ENCODE measurements around the gene NDFIP1. TPM values are rescaled to one million over a fixed set of nuclear protein-coding genes. Genes with fewer than 3 reads are reported as not detected.

Gene NDFIP1
- total and polyA plus RNA-seq, 7 experiments from 2014 or later, result 53.0 to 136 (median 99.3) TPM

DNA sequence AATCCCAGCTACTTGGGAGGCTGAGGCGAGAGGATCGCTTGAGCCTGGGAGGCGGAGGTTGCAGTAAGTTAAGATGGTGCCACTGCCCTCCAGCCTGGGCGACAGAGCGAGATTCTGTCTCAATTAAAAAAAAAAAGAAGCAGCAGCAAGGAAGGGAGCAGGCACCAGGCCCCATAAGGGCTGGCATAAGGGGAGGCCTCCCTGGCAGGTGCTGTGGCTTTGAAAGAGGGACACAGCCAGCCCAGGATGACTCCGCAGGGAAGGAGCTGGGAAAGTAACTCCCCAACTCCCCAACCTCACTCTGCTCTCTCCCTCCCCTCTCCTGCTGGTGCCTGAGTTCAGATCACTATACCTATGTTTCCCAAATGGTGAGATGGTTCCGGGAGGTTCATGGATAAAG lies 70.1 kb downstream of the NDFIP1 start:
- Mint-ChIP-seq H3K27me3 (peaks cover 0 to 13% (median 7%) of the 10 kb centered on the region in 5 donors), H3K4me1 (no peaks in the 10 kb centered on the region), H3K4me3 (no peak overlapping the region), H3K27ac (no peak overlapping the region), H3K9me3 (no peaks in the 10 kb centered on the region), H3K36me3 (no peaks in the 10 kb centered on the region)
- Histone ChIP-seq H3K4me1 (ENCODE audit: control insufficient read depth in 2 of 2, insufficient read depth in 2 of 2, low read length in 2 of 2) (no peaks in the 10 kb centered on the region), H3K4me3 (ENCODE audit: low read length) (no peak overlapping the region), H3K27me3 (ENCODE audit: control insufficient read depth in 2 of 2, insufficient read depth in 2 of 2, low read length in 2 of 2) (no peaks in the 10 kb centered on the region), H3K9me3 (ENCODE audit: control insufficient read depth in 2 of 3, low read length in 3 of 3) (no peaks in the 10 kb centered on the region), H3K27ac (ENCODE audit: low read depth, low read length) (no peak overlapping the region), H3K36me3 (ENCODE audit: control insufficient read depth in 2 of 3, insufficient read depth in 3 of 3, low read length in 3 of 3) (no peaks in the 10 kb centered on the region)
- ATAC-seq (no peak), DNase-seq (no peak)
- ChIA-PET CTCF (no interaction called here), POLR2A (no interaction called here)
- intact Hi-C loops (cut with micrococcal nuclease), result no loop called here

- Histone ChIP-seq H3K36me3 (ENCODE audit: control insufficient read depth in 2 of 3, insufficient read depth in 3 of 3, low read length in 3 of 3) (no peaks in the 10 kb centered on the region), H3K4me1 (ENCODE audit: control insufficient read depth in 2 of 2, insufficient read depth in 2 of 2, low read length in 2 of 2) (no peaks in the 10 kb centered on the region), H3K4me3 (ENCODE audit: low read length) (no peak overlapping the region), H3K27me3 (ENCODE audit: control insufficient read depth in 2 of 2, insufficient read depth in 2 of 2, low read length in 2 of 2) (no peaks in the 10 kb centered on the region), H3K9me3 (ENCODE audit: control insufficient read depth in 2 of 3, low read length in 3 of 3) (no peaks in the 10 kb centered on the region), H3K27ac (ENCODE audit: low read depth, low read length) (no peak overlapping the region)
- CTCF ChIA-PET, result no interaction called here
- H3K9me3 Mint-ChIP-seq, result no peaks in the 10 kb centered on the region
- peaks cover 0 to 10% (median 4%) of the 10 kb centered on the region in 5 donors for H3K27me3 Mint-ChIP-seq
- H3K4me3 Mint-ChIP-seq, result no peak overlapping the region
- DNase-seq, result no peak
- POLR2A ChIA-PET, result interaction anchor here (0.6 kb wide), 1 partner anchor 319 kb away, joined by 5 read pairs; no protein-coding TSS in a partner anchor
- H3K36me3 Mint-ChIP-seq, result no peaks in the 10 kb centered on the region
- H3K4me1 Mint-ChIP-seq, result no peaks in the 10 kb centered on the region
- no peak for ATAC-seq
- intact Hi-C loops (cut with micrococcal nuclease), result no loop called here
- no peak overlapping the region for H3K27ac Mint-ChIP-seq
These were observed 71.3 kb downstream of the NDFIP1 start for GRCh38 chr5:142179776-142180387.

- peaks cover 0 to 5% (median 4%) of the 10 kb centered on the region in 5 donors for H3K27me3 Mint-ChIP-seq
- no peak for DNase-seq
- no peaks in the 10 kb centered on the region for H3K9me3 Mint-ChIP-seq
- no peaks in the 10 kb centered on the region for H3K4me1 Mint-ChIP-seq
- Histone ChIP-seq H3K27ac (ENCODE audit: low read depth, low read length) (no peak overlapping the region), H3K4me3 (ENCODE audit: low read length) (no peak overlapping the region), H3K4me1 (ENCODE audit: control insufficient read depth in 2 of 2, insufficient read depth in 2 of 2, low read length in 2 of 2) (no peaks in the 10 kb centered on the region), H3K36me3 (ENCODE audit: control insufficient read depth in 2 of 3, insufficient read depth in 3 of 3, low read length in 3 of 3) (no peaks in the 10 kb centered on the region), H3K9me3 (ENCODE audit: control insufficient read depth in 2 of 3, low read length in 3 of 3) (no peaks in the 10 kb centered on the region), H3K27me3 (ENCODE audit: control insufficient read depth in 2 of 2, insufficient read depth in 2 of 2, low read length in 2 of 2) (no peaks in the 10 kb centered on the region)
- intact Hi-C loops (cut with micrococcal nuclease), result no loop called here
- ATAC-seq, result no peak
- H3K27ac Mint-ChIP-seq, result no peak overlapping the region
- H3K4me3 Mint-ChIP-seq, result no peak overlapping the region
- POLR2A ChIA-PET, result no interaction called here
- no peaks in the 10 kb centered on the region for H3K36me3 Mint-ChIP-seq
- CTCF ChIA-PET, result no interaction called here
These were observed 72.5 kb downstream of the NDFIP1 start for GRCh38 chr5:142181096-142181495.

DNA sequence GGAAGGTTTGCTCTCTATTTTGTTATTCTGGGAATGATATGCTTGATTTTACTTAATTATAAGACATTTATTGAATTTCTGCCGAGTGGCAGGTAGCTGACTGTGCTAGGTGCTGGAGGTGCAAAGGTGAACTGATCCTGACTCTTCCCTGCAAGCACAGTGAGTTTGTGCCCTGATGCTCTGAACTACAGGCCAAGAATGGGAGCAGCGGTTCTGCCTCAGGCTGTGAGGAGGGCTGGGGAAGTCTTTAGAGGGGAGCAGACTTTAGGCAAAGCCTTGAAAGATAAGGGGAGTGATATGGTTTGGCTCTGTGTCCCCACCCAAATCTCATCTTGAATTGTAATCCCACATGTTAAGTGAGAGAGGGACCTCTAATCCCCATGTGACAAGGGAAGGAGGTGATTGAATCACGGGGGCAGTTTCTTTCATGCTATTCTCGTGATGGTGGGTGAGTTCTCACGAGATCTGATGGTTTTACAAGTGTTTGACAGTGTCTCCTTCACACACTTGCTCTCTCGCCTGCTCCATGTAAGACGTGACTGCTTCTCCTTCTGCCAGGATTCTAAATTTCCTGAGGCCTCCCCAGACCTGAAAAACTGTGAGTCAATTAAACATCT lies 73.1 kb downstream of the NDFIP1 start:
- no peak for ATAC-seq
- no peaks in the 10 kb centered on the region for H3K9me3 Mint-ChIP-seq
- Histone ChIP-seq H3K27me3 (ENCODE audit: control insufficient read depth in 2 of 2, insufficient read depth in 2 of 2, low read length in 2 of 2) (no peaks in the 10 kb centered on the region), H3K4me3 (ENCODE audit: low read length) (no peak overlapping the region), H3K4me1 (ENCODE audit: control insufficient read depth in 2 of 2, insufficient read depth in 2 of 2, low read length in 2 of 2) (no peaks in the 10 kb centered on the region), H3K36me3 (ENCODE audit: control insufficient read depth in 2 of 3, insufficient read depth in 3 of 3, low read length in 3 of 3) (no peaks in the 10 kb centered on the region), H3K27ac (ENCODE audit: low read depth, low read length) (no peak overlapping the region), H3K9me3 (ENCODE audit: control insufficient read depth in 2 of 3, low read length in 3 of 3) (no peaks in the 10 kb centered on the region)
- peaks cover 0 to 5% (median 4%) of the 10 kb centered on the region in 5 donors for H3K27me3 Mint-ChIP-seq
- no peak for DNase-seq
- no peak overlapping the region for H3K4me3 Mint-ChIP-seq
- intact Hi-C loops (cut with micrococcal nuclease), result no loop called here
- no peak overlapping the region for H3K27ac Mint-ChIP-seq
- ChIA-PET POLR2A (no interaction called here), CTCF (no interaction called here)
- no peaks in the 10 kb centered on the region for H3K4me1 Mint-ChIP-seq
- H3K36me3 Mint-ChIP-seq, result no peaks in the 10 kb centered on the region

GRCh38 chr5:142182840-142183239 lies 74.3 kb downstream of the NDFIP1 start:
- Mint-ChIP-seq H3K9me3 (peaks cover 0 to 1% (median 0%) of the 10 kb centered on the region in 11 donors), H3K4me3 (no peak overlapping the region), H3K4me1 (peaks cover 0 to 11% (median 0%) of the 10 kb centered on the region in 7 donors), H3K27me3 (peaks cover 0 to 6% (median 4%) of the 10 kb centered on the region in 5 donors), H3K36me3 (no peaks in the 10 kb centered on the region), H3K27ac (no peak overlapping the region)
- Histone ChIP-seq H3K4me3 (ENCODE audit: low read length) (no peak overlapping the region), H3K9me3 (ENCODE audit: control insufficient read depth in 2 of 3, low read length in 3 of 3) (no peaks in the 10 kb centered on the region), H3K27ac (ENCODE audit: low read depth, low read length) (no peak overlapping the region), H3K36me3 (ENCODE audit: control insufficient read depth in 2 of 3, insufficient read depth in 3 of 3, low read length in 3 of 3) (no peaks in the 10 kb centered on the region), H3K27me3 (ENCODE audit: control insufficient read depth in 2 of 2, insufficient read depth in 2 of 2, low read length in 2 of 2) (no peaks in the 10 kb centered on the region), H3K4me1 (ENCODE audit: control insufficient read depth in 2 of 2, insufficient read depth in 2 of 2, low read length in 2 of 2) (no peaks in the 10 kb centered on the region)
- DNase-seq (no peak), ATAC-seq (no peak)
- ChIA-PET CTCF (no interaction called here), POLR2A (no interaction called here)
- intact Hi-C loops (cut with micrococcal nuclease), result no loop called here

DNA sequence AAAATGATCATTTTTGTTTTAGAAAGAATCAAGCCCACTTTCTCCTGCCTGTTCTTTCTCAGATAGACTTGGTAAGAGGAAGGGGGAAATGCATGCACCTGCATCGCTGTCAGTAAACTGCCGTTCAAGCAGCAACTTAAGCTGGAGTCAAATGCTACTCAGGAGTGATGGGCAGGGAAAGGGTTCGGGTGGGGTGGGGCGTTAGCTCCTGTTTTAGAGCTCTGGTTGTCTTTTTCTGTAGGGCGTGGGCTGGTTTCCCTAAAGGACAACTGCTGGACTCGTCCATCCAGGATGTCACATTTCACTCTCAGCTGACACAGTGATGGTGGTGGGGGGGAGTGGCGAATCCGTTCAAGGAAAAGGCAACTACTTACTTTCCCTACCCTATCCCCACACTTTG lies 75.0 kb downstream of the NDFIP1 start:
- Mint-ChIP-seq H3K27me3 (peaks cover 0 to 6% (median 4%) of the 10 kb centered on the region in 5 donors), H3K4me3 (no peak overlapping the region), H3K9me3 (peaks cover 0 to 1% (median 0%) of the 10 kb centered on the region in 11 donors), H3K36me3 (no peaks in the 10 kb centered on the region), H3K27ac (no peak overlapping the region), H3K4me1 (peaks cover 0 to 12% (median 0%) of the 10 kb centered on the region in 7 donors)
- DNase-seq (no peak), ATAC-seq (no peak)
- H3K27me3 ChIP-seq (ENCODE audit: control insufficient read depth in 2 of 2, insufficient read depth in 2 of 2, low read length in 2 of 2), result no peaks in the 10 kb centered on the region
- no peaks in the 10 kb centered on the region for H3K36me3 ChIP-seq (ENCODE audit: control insufficient read depth in 2 of 3, insufficient read depth in 3 of 3, low read length in 3 of 3)
- intact Hi-C loops (cut with micrococcal nuclease), result no loop called here
- no peak overlapping the region for H3K4me3 ChIP-seq (ENCODE audit: low read length)
- no peak overlapping the region for H3K27ac ChIP-seq (ENCODE audit: low read depth, low read length)
- H3K9me3 ChIP-seq (ENCODE audit: control insufficient read depth in 2 of 3, low read length in 3 of 3), result no peaks in the 10 kb centered on the region
- no peaks in the 10 kb centered on the region for H3K4me1 ChIP-seq (ENCODE audit: control insufficient read depth in 2 of 2, insufficient read depth in 2 of 2, low read length in 2 of 2)
- ChIA-PET CTCF (no interaction called here), POLR2A (no interaction called here)

GRCh38 chr5:142184988-142185387 lies 76.4 kb downstream of the NDFIP1 start:
- Histone ChIP-seq H3K4me1 (ENCODE audit: control insufficient read depth in 2 of 2, insufficient read depth in 2 of 2, low read length in 2 of 2) (no peaks in the 10 kb centered on the region), H3K36me3 (ENCODE audit: control insufficient read depth in 2 of 3, insufficient read depth in 3 of 3, low read length in 3 of 3) (no peaks in the 10 kb centered on the region), H3K27me3 (ENCODE audit: control insufficient read depth in 2 of 2, insufficient read depth in 2 of 2, low read length in 2 of 2) (no peaks in the 10 kb centered on the region), H3K9me3 (ENCODE audit: control insufficient read depth in 2 of 3, low read length in 3 of 3) (no peaks in the 10 kb centered on the region), H3K27ac (ENCODE audit: low read depth, low read length) (no peak overlapping the region), H3K4me3 (ENCODE audit: low read length) (no peak overlapping the region)
- Mint-ChIP-seq H3K36me3 (no peaks in the 10 kb centered on the region), H3K4me1 (peaks cover 0 to 14% (median 2%) of the 10 kb centered on the region in 7 donors), H3K4me3 (no peak overlapping the region), H3K9me3 (peaks cover 0 to 1% (median 0%) of the 10 kb centered on the region in 11 donors), H3K27ac (no peak overlapping the region), H3K27me3 (peaks cover 0 to 6% (median 4%) of the 10 kb centered on the region in 5 donors)
- DNase-seq (no peak), ATAC-seq (no peak)
- ChIA-PET CTCF (no interaction called here), POLR2A (no interaction called here)
- intact Hi-C loops (cut with micrococcal nuclease), result no loop called here
